Measurements from ENCODE around the gene LONP2.
"Not testable (repeated sequence)": the region's sequence is repeated elsewhere in the genome, so short reads cannot be mapped to it uniquely, and the experiment has no call there.

Gene LONP2

GRCh38 chr16:48235556-48236136, 8.5 kb upstream of the LONP2 start:
- no peak for DNase-seq

GRCh38 chr16:48236286-48236685, 7.8 kb upstream of the LONP2 start:
- DNase-seq, result no peak

- DNase-seq, result not testable (repeated sequence)
Observed at GRCh38 chr16:48240147-48240546, 4.0 kb upstream of the LONP2 start.

GRCh38 chr16:48244863-48245195, 729 bp downstream of the LONP2 start:
- no peak for DNase-seq

GRCh38 chr16:48246066-48246465, 2.0 kb downstream of the LONP2 start:
- no peak for DNase-seq

GRCh38 chr16:48247311-48247710, 3.2 kb downstream of the LONP2 start, which contains the start of gene ABCC11:
TSS of gene ABCC11 (minus strand) at chr16:48247539. CDS start at chr16:48231921, 15,618 bp downstream.
- no peak for DNase-seq

- no peak for DNase-seq
Observed at GRCh38 chr16:48250520-48251278, 6.6 kb downstream of the LONP2 start.

GRCh38 chr16:48252013-48252412, 7.9 kb downstream of the LONP2 start:
- no peak for DNase-seq

- no peak for DNase-seq
Observed at GRCh38 chr16:48256579-48257177, 12.6 kb downstream of the LONP2 start.

- no peak for DNase-seq
Observed at GRCh38 chr16:48261569-48261968, 17.5 kb downstream of the LONP2 start.

GRCh38 chr16:48262631-48263030, 18.5 kb downstream of the LONP2 start:
- no peak for DNase-seq

- DNase-seq, result no peak
Observed at GRCh38 chr16:48269011-48269410, 24.9 kb downstream of the LONP2 start.

GRCh38 chr16:48271728-48272127, 27.6 kb downstream of the LONP2 start:
- no peak for DNase-seq

- no peak for DNase-seq
Observed at GRCh38 chr16:48272837-48273421, 28.8 kb downstream of the LONP2 start.

GRCh38 chr16:48274476-48274875, 30.4 kb downstream of the LONP2 start:
- no peak for DNase-seq

- DNase-seq, result no peak
Observed at GRCh38 chr16:48276102-48276501, 32.0 kb downstream of the LONP2 start.

- no peak for DNase-seq
Observed at GRCh38 chr16:48277158-48277557, 33.1 kb downstream of the LONP2 start.

GRCh38 chr16:48279199-48279598, 35.1 kb downstream of the LONP2 start:
- no peak for DNase-seq

GRCh38 chr16:48280546-48280945, 36.4 kb downstream of the LONP2 start:
- no peak for DNase-seq

- no peak for DNase-seq
Observed at GRCh38 chr16:48282636-48283263, 38.6 kb downstream of the LONP2 start.

- no peak for DNase-seq
Observed at GRCh38 chr16:48284772-48285409, 40.8 kb downstream of the LONP2 start.

GRCh38 chr16:48287239-48287638, 43.1 kb downstream of the LONP2 start:
- DNase-seq, result no peak

GRCh38 chr16:48291303-48291702, 47.2 kb downstream of the LONP2 start:
- no peak for DNase-seq
